Panc1 (cell line): Measurements from ENCODE around the gene ING1.

Source experiments
- POLR2AphosphoS5 ChIP-seq: IDR thresholded peaks from 2 replicates; pipeline ENCODE4 v1.6.1; 2012; ENCODE audit warnings: mild to moderate bottlenecking, low read depth, low read length, moderate library complexity
- SIN3A ChIP-seq: IDR thresholded peaks from 2 replicates; pipeline ENCODE4 v1.6.1; 2012; ENCODE audit warnings: low read depth, mild to moderate bottlenecking, low read length, moderate library complexity, borderline replicate concordance; ENCODE audit not compliant: insufficient read depth
- TCF7L2 ChIP-seq: IDR thresholded peaks from 2 replicates; pipeline ENCODE4 v1.6.1; 2011; ENCODE audit warnings: mild to moderate bottlenecking, low read depth, low read length, inconsistent platforms
- TF ChIP-seq, protein P1 (sequence below): fragments of 450-650 bp; IDR thresholded peaks from 2 replicates; pipeline ENCODE4 v1.5.1; 2017; ENCODE audit warnings: mild to moderate bottlenecking
- TF ChIP-seq, protein P2 (sequence below), 2 experiments: IDR thresholded peaks; 2 replicates each; pipeline ENCODE4 v1.6.1; 2011 to 2012; ENCODE audit warnings: low read depth in 2 of 2, control low read depth in 1 of 2, low read length in 1 of 2, mild to moderate bottlenecking in 1 of 2, moderate library complexity in 1 of 2; ENCODE audit not compliant: insufficient read depth in 1 of 2

DNA sequence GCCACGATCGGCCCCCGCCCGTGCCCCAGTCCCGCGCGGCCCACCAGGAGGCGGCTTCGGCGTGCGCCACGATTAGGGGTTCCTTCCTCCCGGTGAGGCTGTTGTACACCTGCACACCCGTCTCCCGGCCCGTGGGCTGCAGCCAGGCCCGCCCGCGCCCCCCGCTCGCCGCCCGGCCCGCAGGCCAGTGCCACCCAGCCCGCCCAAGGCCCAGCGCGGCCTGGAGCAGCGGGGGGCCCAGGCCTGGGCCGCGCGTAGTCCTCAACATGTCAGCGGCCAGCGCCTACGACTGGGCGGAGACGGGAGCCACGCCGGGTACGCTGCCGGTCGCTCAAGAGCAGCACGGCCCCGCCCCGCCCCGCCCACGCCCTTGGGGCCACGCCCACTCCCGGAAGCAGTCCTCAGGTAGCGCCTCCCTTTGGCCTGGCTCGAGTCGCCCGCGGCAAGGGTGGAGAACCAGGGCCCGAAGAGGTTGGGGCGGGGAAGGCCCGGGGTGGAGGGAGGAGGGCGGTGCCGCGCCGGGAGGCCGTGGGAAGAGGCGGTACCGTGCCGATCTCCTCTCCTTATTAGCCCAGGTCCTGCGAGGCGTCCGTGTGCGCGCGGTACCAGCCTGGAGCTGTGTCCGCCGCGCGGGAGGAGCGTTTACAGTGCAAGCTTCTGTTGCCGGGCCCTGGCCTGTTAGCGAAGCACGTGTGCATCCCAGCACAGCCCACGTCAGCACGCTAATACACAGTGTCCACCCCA lies 7.5 kb upstream of the ING1 start, which contains the start of gene CARS2:
- TF ChIP-seq, protein P1, sequence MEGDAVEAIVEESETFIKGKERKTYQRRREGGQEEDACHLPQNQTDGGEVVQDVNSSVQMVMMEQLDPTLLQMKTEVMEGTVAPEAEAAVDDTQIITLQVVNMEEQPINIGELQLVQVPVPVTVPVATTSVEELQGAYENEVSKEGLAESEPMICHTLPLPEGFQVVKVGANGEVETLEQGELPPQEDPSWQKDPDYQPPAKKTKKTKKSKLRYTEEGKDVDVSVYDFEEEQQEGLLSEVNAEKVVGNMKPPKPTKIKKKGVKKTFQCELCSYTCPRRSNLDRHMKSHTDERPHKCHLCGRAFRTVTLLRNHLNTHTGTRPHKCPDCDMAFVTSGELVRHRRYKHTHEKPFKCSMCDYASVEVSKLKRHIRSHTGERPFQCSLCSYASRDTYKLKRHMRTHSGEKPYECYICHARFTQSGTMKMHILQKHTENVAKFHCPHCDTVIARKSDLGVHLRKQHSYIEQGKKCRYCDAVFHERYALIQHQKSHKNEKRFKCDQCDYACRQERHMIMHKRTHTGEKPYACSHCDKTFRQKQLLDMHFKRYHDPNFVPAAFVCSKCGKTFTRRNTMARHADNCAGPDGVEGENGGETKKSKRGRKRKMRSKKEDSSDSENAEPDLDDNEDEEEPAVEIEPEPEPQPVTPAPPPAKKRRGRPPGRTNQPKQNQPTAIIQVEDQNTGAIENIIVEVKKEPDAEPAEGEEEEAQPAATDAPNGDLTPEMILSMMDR, result no peak
- peak; percentile 30; the same call in 1 of the 2 replicates for TF ChIP-seq POLR2AphosphoS5
- TF ChIP-seq SIN3A, result no peak
- TF ChIP-seq, protein P2, sequence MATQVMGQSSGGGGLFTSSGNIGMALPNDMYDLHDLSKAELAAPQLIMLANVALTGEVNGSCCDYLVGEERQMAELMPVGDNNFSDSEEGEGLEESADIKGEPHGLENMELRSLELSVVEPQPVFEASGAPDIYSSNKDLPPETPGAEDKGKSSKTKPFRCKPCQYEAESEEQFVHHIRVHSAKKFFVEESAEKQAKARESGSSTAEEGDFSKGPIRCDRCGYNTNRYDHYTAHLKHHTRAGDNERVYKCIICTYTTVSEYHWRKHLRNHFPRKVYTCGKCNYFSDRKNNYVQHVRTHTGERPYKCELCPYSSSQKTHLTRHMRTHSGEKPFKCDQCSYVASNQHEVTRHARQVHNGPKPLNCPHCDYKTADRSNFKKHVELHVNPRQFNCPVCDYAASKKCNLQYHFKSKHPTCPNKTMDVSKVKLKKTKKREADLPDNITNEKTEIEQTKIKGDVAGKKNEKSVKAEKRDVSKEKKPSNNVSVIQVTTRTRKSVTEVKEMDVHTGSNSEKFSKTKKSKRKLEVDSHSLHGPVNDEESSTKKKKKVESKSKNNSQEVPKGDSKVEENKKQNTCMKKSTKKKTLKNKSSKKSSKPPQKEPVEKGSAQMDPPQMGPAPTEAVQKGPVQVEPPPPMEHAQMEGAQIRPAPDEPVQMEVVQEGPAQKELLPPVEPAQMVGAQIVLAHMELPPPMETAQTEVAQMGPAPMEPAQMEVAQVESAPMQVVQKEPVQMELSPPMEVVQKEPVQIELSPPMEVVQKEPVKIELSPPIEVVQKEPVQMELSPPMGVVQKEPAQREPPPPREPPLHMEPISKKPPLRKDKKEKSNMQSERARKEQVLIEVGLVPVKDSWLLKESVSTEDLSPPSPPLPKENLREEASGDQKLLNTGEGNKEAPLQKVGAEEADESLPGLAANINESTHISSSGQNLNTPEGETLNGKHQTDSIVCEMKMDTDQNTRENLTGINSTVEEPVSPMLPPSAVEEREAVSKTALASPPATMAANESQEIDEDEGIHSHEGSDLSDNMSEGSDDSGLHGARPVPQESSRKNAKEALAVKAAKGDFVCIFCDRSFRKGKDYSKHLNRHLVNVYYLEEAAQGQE (IDR thresholded peaks at IDR 0.05; ENCODE audit: insufficient read depth in 1 of 2, low read depth in 2 of 2, low read length in 1 of 2), result no peak
- TF ChIP-seq TCF7L2, result no peak
